ENCODE measurements around the gene C17orf67.
A peak's percentile ranks its signal among the peaks of the same experiment; 100 is the strongest.

C17orf67 gene

GRCh38 chr17:56785405-56785804 lies 48.3 kb downstream of the C17orf67 start:
- H3K27ac ChIP-seq: no peak overlapping the region
- TF ChIP-seq CTCF (conservative IDR thresholded peaks at IDR 0.05): no peak

GRCh38 chr17:56782338-56782737 lies 51.4 kb downstream of the C17orf67 start:
- no peak for TF ChIP-seq CTCF (conservative IDR thresholded peaks at IDR 0.05)
- H3K27ac ChIP-seq: no peak overlapping the region

GRCh38 chr17:56781906-56782305 lies 51.8 kb downstream of the C17orf67 start:
- no peak for TF ChIP-seq CTCF (conservative IDR thresholded peaks at IDR 0.05)
- no peak overlapping the region for H3K27ac ChIP-seq

GRCh38 chr17:56779898-56780777 lies 53.6 kb downstream of the C17orf67 start:
- peak; percentile 99 for TF ChIP-seq CTCF (conservative IDR thresholded peaks at IDR 0.05)
- H3K27ac ChIP-seq: peak overlapping the region; percentile 11; the same call in 1 of the 2 replicates

- no peak overlapping the region for H3K27ac ChIP-seq
- TF ChIP-seq CTCF (conservative IDR thresholded peaks at IDR 0.05): no peak
These were observed 54.4 kb downstream of the C17orf67 start for GRCh38 chr17:56779322-56779721.

- TF ChIP-seq CTCF (conservative IDR thresholded peaks at IDR 0.05): no peak
- H3K27ac ChIP-seq: no peak overlapping the region
These were observed 54.8 kb downstream of the C17orf67 start for GRCh38 chr17:56778898-56779297.

GRCh38 chr17:56777859-56778258 lies 55.9 kb downstream of the C17orf67 start:
- H3K27ac ChIP-seq: no peak overlapping the region
- no peak for TF ChIP-seq CTCF (conservative IDR thresholded peaks at IDR 0.05)

All from VCaP (cell line).